Panc1 (cell line): ENCODE results near the gene C19orf47.

Experiments
- POLR2AphosphoS5 ChIP-seq: IDR thresholded peaks from 2 replicates; pipeline ENCODE4 v1.6.1; 2012; ENCODE audit warnings: mild to moderate bottlenecking, low read depth, low read length, moderate library complexity
- TCF7L2 ChIP-seq: IDR thresholded peaks from 2 replicates; pipeline ENCODE4 v1.6.1; 2011; ENCODE audit warnings: mild to moderate bottlenecking, low read depth, low read length, inconsistent platforms
- TF ChIP-seq, protein P1 (sequence below): fragments of 450-650 bp; IDR thresholded peaks from 2 replicates; pipeline ENCODE4 v1.5.1; 2017; ENCODE audit warnings: mild to moderate bottlenecking
- TF ChIP-seq, protein P2 (sequence below), 2 experiments: IDR thresholded peaks; 2 replicates each; pipeline ENCODE4 v1.6.1; 2011 to 2012; ENCODE audit warnings: low read depth in 2 of 2, control low read depth in 1 of 2, low read length in 1 of 2, mild to moderate bottlenecking in 1 of 2, moderate library complexity in 1 of 2; ENCODE audit not compliant: insufficient read depth in 1 of 2

DNA sequence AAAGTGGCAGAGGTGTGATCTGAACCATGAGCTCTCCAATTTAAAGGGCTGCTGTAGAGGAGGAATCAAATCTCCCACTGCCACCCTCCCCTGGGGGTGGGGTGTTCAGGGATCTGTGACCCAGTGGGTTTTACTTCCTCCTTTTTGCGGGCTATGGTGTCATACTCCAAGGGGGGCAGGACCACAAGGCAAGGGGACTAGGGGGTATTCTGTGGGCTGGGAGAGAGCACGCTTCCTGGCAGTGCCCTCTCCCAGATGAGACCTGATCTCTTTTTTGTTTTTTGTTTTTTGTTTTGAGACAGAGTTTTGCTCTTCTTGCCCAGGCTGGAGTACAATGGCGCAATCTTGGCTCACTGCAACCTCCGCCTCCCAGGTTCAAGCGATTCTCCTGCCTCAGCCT is 10.6 kb upstream of the C19orf47 start:
- TF ChIP-seq, protein P1, sequence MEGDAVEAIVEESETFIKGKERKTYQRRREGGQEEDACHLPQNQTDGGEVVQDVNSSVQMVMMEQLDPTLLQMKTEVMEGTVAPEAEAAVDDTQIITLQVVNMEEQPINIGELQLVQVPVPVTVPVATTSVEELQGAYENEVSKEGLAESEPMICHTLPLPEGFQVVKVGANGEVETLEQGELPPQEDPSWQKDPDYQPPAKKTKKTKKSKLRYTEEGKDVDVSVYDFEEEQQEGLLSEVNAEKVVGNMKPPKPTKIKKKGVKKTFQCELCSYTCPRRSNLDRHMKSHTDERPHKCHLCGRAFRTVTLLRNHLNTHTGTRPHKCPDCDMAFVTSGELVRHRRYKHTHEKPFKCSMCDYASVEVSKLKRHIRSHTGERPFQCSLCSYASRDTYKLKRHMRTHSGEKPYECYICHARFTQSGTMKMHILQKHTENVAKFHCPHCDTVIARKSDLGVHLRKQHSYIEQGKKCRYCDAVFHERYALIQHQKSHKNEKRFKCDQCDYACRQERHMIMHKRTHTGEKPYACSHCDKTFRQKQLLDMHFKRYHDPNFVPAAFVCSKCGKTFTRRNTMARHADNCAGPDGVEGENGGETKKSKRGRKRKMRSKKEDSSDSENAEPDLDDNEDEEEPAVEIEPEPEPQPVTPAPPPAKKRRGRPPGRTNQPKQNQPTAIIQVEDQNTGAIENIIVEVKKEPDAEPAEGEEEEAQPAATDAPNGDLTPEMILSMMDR: no peak
- TF ChIP-seq POLR2AphosphoS5: no peak
- no peak for TF ChIP-seq TCF7L2
- TF ChIP-seq, protein P2, sequence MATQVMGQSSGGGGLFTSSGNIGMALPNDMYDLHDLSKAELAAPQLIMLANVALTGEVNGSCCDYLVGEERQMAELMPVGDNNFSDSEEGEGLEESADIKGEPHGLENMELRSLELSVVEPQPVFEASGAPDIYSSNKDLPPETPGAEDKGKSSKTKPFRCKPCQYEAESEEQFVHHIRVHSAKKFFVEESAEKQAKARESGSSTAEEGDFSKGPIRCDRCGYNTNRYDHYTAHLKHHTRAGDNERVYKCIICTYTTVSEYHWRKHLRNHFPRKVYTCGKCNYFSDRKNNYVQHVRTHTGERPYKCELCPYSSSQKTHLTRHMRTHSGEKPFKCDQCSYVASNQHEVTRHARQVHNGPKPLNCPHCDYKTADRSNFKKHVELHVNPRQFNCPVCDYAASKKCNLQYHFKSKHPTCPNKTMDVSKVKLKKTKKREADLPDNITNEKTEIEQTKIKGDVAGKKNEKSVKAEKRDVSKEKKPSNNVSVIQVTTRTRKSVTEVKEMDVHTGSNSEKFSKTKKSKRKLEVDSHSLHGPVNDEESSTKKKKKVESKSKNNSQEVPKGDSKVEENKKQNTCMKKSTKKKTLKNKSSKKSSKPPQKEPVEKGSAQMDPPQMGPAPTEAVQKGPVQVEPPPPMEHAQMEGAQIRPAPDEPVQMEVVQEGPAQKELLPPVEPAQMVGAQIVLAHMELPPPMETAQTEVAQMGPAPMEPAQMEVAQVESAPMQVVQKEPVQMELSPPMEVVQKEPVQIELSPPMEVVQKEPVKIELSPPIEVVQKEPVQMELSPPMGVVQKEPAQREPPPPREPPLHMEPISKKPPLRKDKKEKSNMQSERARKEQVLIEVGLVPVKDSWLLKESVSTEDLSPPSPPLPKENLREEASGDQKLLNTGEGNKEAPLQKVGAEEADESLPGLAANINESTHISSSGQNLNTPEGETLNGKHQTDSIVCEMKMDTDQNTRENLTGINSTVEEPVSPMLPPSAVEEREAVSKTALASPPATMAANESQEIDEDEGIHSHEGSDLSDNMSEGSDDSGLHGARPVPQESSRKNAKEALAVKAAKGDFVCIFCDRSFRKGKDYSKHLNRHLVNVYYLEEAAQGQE (IDR thresholded peaks at IDR 0.05; ENCODE audit: insufficient read depth in 1 of 2, low read depth in 2 of 2, low read length in 1 of 2): no peak
